HepG2 (cell line): ENCODE measurements around the gene NRAP. TPM values are rescaled to one million over a fixed set of nuclear protein-coding genes. Genes with fewer than 3 reads are reported as not detected.

Experiments used
- ATAC-seq: fragments of 200-7000 bp; cut with Tn5 transposase; 3 replicates; pipeline ENCODE4 v1.9.1; 2020; ENCODE audit warnings: mild to moderate bottlenecking, moderate library complexity
- BruUV-seq: library from RNA; stranded (reverse); fragments of 400-500 nt; replicated peaks from 2 replicates; lab custom pipeline; 2021; lab: Mats Ljungman, UMichigan
- CTCF ChIA-PET: fragments of 300-600 bp; formaldehyde crosslinking; extraction: SDS; loops from one replicate; lab custom pipeline; 2021; ENCODE audit warnings: low total read pairs, inconsistent platforms, low intra/inter-chr PET ratio; lab: Yijun Ruan, JAX
- POLR2A ChIA-PET: fragments of 350-600 bp; sonication (Branson Sonifier 250); formaldehyde crosslinking; loops from one replicate; lab custom pipeline; 2020; ENCODE audit warnings: antibody characterized with exemption, inconsistent platforms; lab: Yijun Ruan, JAX
- DNase-seq: peaks from one replicate; pipeline ENCODE4 v3.0.0-alpha.2; 2015; ENCODE audit warnings: low spot score
- FAIRE-seq: peaks from 3 replicates; lab custom pipeline; 2011; peaks lifted over from hg19 to GRCh38; lab: Jason Lieb, UNC
- H2AFZ ChIP-seq: one replicate; pipeline ENCODE4 v1.6.1; 2011; ENCODE audit warnings: low read length, inconsistent platforms
- H3K27ac ChIP-seq: fragments of 300-600 bp; 3 replicates; pipeline ENCODE4 v1.8.0; 2011; ENCODE audit warnings: mixed run types, mild to moderate bottlenecking, mixed read lengths, low read length, inconsistent platforms; ENCODE audit not compliant: insufficient read depth; ENCODE audit errors: extremely low read length
- H3K27me3 ChIP-seq, 2 experiments: fragments of 200-600 bp in 1 of 2; 2 replicates in 1 of 2; 3 replicates in 1 of 2; pipeline versions ENCODE4 v1.6.0 to v1.8.0; 2011; ENCODE audit warnings: low read length in 2 of 2, mild to moderate bottlenecking in 2 of 2, moderate library complexity in 2 of 2, inconsistent platforms in 1 of 2; ENCODE audit not compliant: insufficient read depth in 2 of 2, control insufficient read depth in 1 of 2
- H3K36me3 ChIP-seq, 2 experiments: fragments of 200-600 bp in 1 of 2; replicated peaks in 1 of 2; 2 replicates in 1 of 2; 3 replicates in 1 of 2; pipeline versions ENCODE4 v1.5.1 to v1.8.0; 2011; ENCODE audit warnings: low read length in 2 of 2, inconsistent platforms in 1 of 2; ENCODE audit not compliant: insufficient read depth in 2 of 2, control insufficient read depth in 1 of 2
- H3K4me1 ChIP-seq: 2 replicates; pipeline ENCODE4 v1.5.1; 2012; ENCODE audit warnings: low read length, inconsistent platforms; ENCODE audit not compliant: insufficient read depth
- H3K4me2 ChIP-seq: 2 replicates; pipeline ENCODE4 v1.6.0; 2011; ENCODE audit warnings: low read depth, low read length, inconsistent platforms
- H3K4me3 ChIP-seq, 3 experiments: fragments of 200-600 bp in 1 of 3; sonication (generic), shearing (Covaris generic) in 1 of 3; replicated peaks in 1 of 3; 2 replicates each; pipeline ENCODE4 v1.5.1; 2011 to 2016; ENCODE audit warnings: low read length in 3 of 3, inconsistent platforms in 2 of 3, low read depth in 2 of 3, mild to moderate bottlenecking in 2 of 3, control low read depth in 1 of 3, mixed read lengths in 1 of 3; ENCODE audit not compliant: insufficient read depth in 1 of 3
- H3K79me2 ChIP-seq: one replicate; pipeline ENCODE4 v1.6.1; 2011; ENCODE audit warnings: low read length, inconsistent platforms; ENCODE audit not compliant: insufficient read depth
- H3K9ac ChIP-seq: 2 replicates; pipeline ENCODE4 v1.6.0; 2011; ENCODE audit warnings: mild to moderate bottlenecking, low read depth, low read length, inconsistent platforms; ENCODE audit not compliant: insufficient read depth
- H3K9me3 ChIP-seq: 2 replicates; pipeline ENCODE4 v1.5.1; 2012; ENCODE audit warnings: mild to moderate bottlenecking, low read length
- H4K20me1 ChIP-seq: 2 replicates; pipeline ENCODE4 v1.6.0; 2011; ENCODE audit warnings: inconsistent platforms, mild to moderate bottlenecking, low read length, moderate library complexity; ENCODE audit not compliant: insufficient read depth
- CREBL2 ChIP-seq: sonication (generic); formaldehyde crosslinking; IDR thresholded peaks from 2 replicates; pipeline ENCODE4 v1.8.1; 2023; ENCODE audit warnings: missing genetic modification reagents, mild to moderate bottlenecking, borderline replicate concordance
- ELF3 ChIP-seq: IDR thresholded peaks from 2 replicates; pipeline ENCODE4 v1.6.1; 2016; ENCODE audit warnings: missing genetic modification reagents, missing compliant biosample characterization
- KMT2A ChIP-seq: sonication (generic); formaldehyde crosslinking; IDR thresholded peaks from 2 replicates; pipeline ENCODE4 v1.4.0; 2020; ENCODE audit warnings: missing genetic modification reagents
- MEIS1 ChIP-seq: sonication (generic); formaldehyde crosslinking; IDR thresholded peaks from 2 replicates; pipeline ENCODE4 v1.9.0; 2021; ENCODE audit warnings: mild to moderate bottlenecking, missing genetic modification reagents, moderate library complexity, borderline replicate concordance
- NCOA5 ChIP-seq: sonication (generic); formaldehyde crosslinking; IDR thresholded peaks from 2 replicates; pipeline ENCODE4 v1.4.0; 2020; ENCODE audit warnings: missing genetic modification reagents
- RBAK ChIP-seq: sonication (generic); formaldehyde crosslinking; IDR thresholded peaks from 2 replicates; pipeline ENCODE4 v1.5.1; 2020; ENCODE audit warnings: mild to moderate bottlenecking, missing genetic modification reagents
- SKIL ChIP-seq: sonication (generic); formaldehyde crosslinking; IDR thresholded peaks from 2 replicates; pipeline ENCODE4 v1.8.0; 2022; ENCODE audit warnings: missing genetic modification reagents, mild to moderate bottlenecking, moderate library complexity, borderline replicate concordance
- SP140L ChIP-seq: sonication (generic); formaldehyde crosslinking; IDR thresholded peaks from 2 replicates; pipeline ENCODE4 v1.4.0; 2020; ENCODE audit warnings: missing genetic modification reagents, borderline replicate concordance
- TOE1 ChIP-seq: sonication (generic); formaldehyde crosslinking; IDR thresholded peaks from 2 replicates; pipeline ENCODE4 v1.4.0; 2020; ENCODE audit warnings: mild to moderate bottlenecking, missing genetic modification reagents
- ZBTB34 ChIP-seq: sonication (generic); formaldehyde crosslinking; IDR thresholded peaks from 2 replicates; pipeline ENCODE4 v1.8.0; 2022; ENCODE audit warnings: mild to moderate bottlenecking, missing genetic modification reagents
- ZFAT ChIP-seq: sonication (generic); formaldehyde crosslinking; conservative IDR thresholded peaks from 2 replicates; pipeline ENCODE4 v1.8.1; 2023; ENCODE audit warnings: missing genetic modification reagents, inconsistent platforms
- ZFP82 ChIP-seq: sonication (generic); formaldehyde crosslinking; IDR thresholded peaks from 2 replicates; pipeline ENCODE4 v1.5.1; 2020; ENCODE audit warnings: mild to moderate bottlenecking, missing genetic modification reagents, borderline replicate concordance
- ZNF460 ChIP-seq: sonication (generic); formaldehyde crosslinking; IDR thresholded peaks from 2 replicates; pipeline ENCODE4 v1.5.1; 2020; ENCODE audit warnings: missing genetic modification reagents, mild to moderate bottlenecking, borderline replicate concordance
- ZNF781 ChIP-seq: sonication (generic); formaldehyde crosslinking; IDR thresholded peaks from 2 replicates; pipeline ENCODE4 v1.5.1; 2020; ENCODE audit warnings: borderline replicate concordance, mild to moderate bottlenecking, missing genetic modification reagents; ENCODE audit errors: not compliant biosample characterization
- ZSCAN22 ChIP-seq: sonication (generic); formaldehyde crosslinking; IDR thresholded peaks from 2 replicates; pipeline ENCODE4 v1.4.0; 2020; ENCODE audit warnings: mild to moderate bottlenecking, missing genetic modification reagents
- WGBS: methylation state at CpG from one replicate; pipeline ENCODE4 v1.1.6; 2017; ENCODE audit warnings: low lambda C conversion rate; 5-methylcytosine and 5-hydroxymethylcytosine counted together
- in situ Hi-C: cut with HindIII; loops from 2 replicates; pipeline ENCODE4 v1.10.0; 2017; ENCODE audit warnings: low pct_unique_long_range_greater_than_20kb; ENCODE audit not compliant: extremely low pct_ligation_motif_present
- intact Hi-C: fragments of 100-400 bp; cut with micrococcal nuclease; formaldehyde crosslinking; loops from one replicate; pipeline ENCODE4 v1.10.0; 2022; ENCODE audit not compliant: unreplicated experiment
- polyA plus RNA-seq, 8 experiments: library from polyadenylated mRNA; depleted of rRNA in 3 of 8; stranded (reverse) in 7 of 8; unstranded in 1 of 8; fragments of >200 nt; fragmentation: Illumina TruSeq in 4 of 8; extraction: Trizol in 4 of 8; gene quantifications; 2 replicates each; pipeline versions ENCODE4 v1.2.1 to v1.2.3, GENCODE V29; 2011 to 2016; ENCODE audit warnings: low read depth in 4 of 8, missing spikeins in 1 of 8, mixed read lengths in 1 of 8; ENCODE audit not compliant: insufficient read depth in 1 of 8
- total RNA-seq, 5 experiments: library from RNA; depleted of rRNA; stranded (reverse); fragments of >200 nt; fragmentation: Illumina TruSeq; extraction: Trizol; gene quantifications; 2 replicates each; pipeline ENCODE4 v1.2.3, GENCODE V29; 2016; ENCODE audit warnings: low read depth in 1 of 5

Gene NRAP
- total and polyA plus RNA-seq, 2 of the 13 experiments (the other 11 are each of a cell fraction or from before 2014, with no cell fraction given): not detected

- Histone ChIP-seq H2AFZ (no peak overlapping the region), H3K4me2 (no peak overlapping the region), H3K4me3 (no peak overlapping the region), H3K36me3 (no peaks in the 10 kb centered on the region), H3K4me1 (no peaks in the 10 kb centered on the region), H3K27ac (no peak overlapping the region), H3K9me3 (no peaks in the 10 kb centered on the region), H3K79me2 (no peaks in the 10 kb centered on the region), H3K9ac (no peak overlapping the region), H4K20me1 (no peaks in the 10 kb centered on the region), H3K27me3 (no peaks in the 10 kb centered on the region; a peak in 1 of 5 replicates)
- POLR2A ChIA-PET: no interaction called here
- WGBS: 40% methylated on average over 1 of the region's 1 CpG
- in situ Hi-C loops (no loop called here), intact Hi-C loops (no loop called here)
- CTCF ChIA-PET: no interaction called here
- FAIRE-seq (no peak), ATAC-seq (no peak), DNase-seq (no peak)
- TF ChIP-seq ELF3 (CRISPR knock-in tag): no peak
- no peak for TF ChIP-seq SKIL
- BruUV-seq: no TSS peak
Measured at GRCh38 chr10:113573368-113573767, 90.5 kb downstream of the NRAP start.

- CTCF ChIA-PET: no interaction called here
- no peak overlapping the region for H3K9ac ChIP-seq
- WGBS: 42% methylated on average over 9 of the region's 11 CpGs
- H3K4me1 ChIP-seq: no peaks in the 10 kb centered on the region
- intact Hi-C loops (no loop called here), in situ Hi-C loops (no loop called here)
- POLR2A ChIA-PET: no interaction called here
- no peak for DNase-seq
- no peaks in the 10 kb centered on the region for H3K9me3 ChIP-seq
- no peak overlapping the region for H2AFZ ChIP-seq
- no peak overlapping the region for H3K4me2 ChIP-seq
- FAIRE-seq: no peak
- no peaks in the 10 kb centered on the region for H3K36me3 ChIP-seq
- H4K20me1 ChIP-seq: no peaks in the 10 kb centered on the region
- H3K27ac ChIP-seq: no peak overlapping the region
- H3K79me2 ChIP-seq: no peaks in the 10 kb centered on the region
- H3K4me3 ChIP-seq: no peak overlapping the region
- ATAC-seq: no peak
- no TSS peak for BruUV-seq
- no peaks in the 10 kb centered on the region; a peak in 1 of 5 replicates for H3K27me3 ChIP-seq
- TF ChIP-seq TOE1 (CRISPR knock-in tag) (no peak), ZSCAN22 (CRISPR knock-in tag) (no peak), ZBTB34 (no peak), KMT2A (CRISPR knock-in tag) (no peak), RBAK (CRISPR knock-in tag) (no peak), CREBL2 (CRISPR knock-in tag) (no peak), NCOA5 (CRISPR knock-in tag) (no peak), ZNF460 (CRISPR knock-in tag) (no peak), ZFAT (no peak), MEIS1 (CRISPR knock-in tag) (no peak), ZNF781 (CRISPR knock-in tag) (no peak), ZFP82 (CRISPR knock-in tag) (no peak), SP140L (CRISPR knock-in tag) (no peak)
Measured at GRCh38 chr10:113572520-113573290, 91.1 kb downstream of the NRAP start.
